DND-41 (cell line): Measurements from ENCODE around the gene CD37.

ENCODE experiments used
- ATAC-seq: fragments of 200-7000 bp; cut with Tn5 transposase; 3 replicates; pipeline ENCODE4 v1.9.1; 2021; ENCODE audit warnings: low read depth; ENCODE audit not compliant: insufficient read depth
- DNase-seq: peaks from one replicate; pipeline ENCODE4 v3.0.0-alpha.2; 2020
- H2AFZ ChIP-seq: 2 replicates; pipeline ENCODE4 v1.6.0; 2012; ENCODE audit warnings: low read depth, low read length
- H3K27ac ChIP-seq: 2 replicates; pipeline ENCODE4 v1.5.1; 2012; ENCODE audit warnings: low read length, inconsistent platforms
- H3K27me3 ChIP-seq: fragments of 200-600 bp; sonication (generic); 2 replicates; pipeline ENCODE4 v1.6.0; 2012; ENCODE audit warnings: low read length, mild to moderate bottlenecking, inconsistent platforms; ENCODE audit not compliant: insufficient read depth, poor library complexity
- H3K36me3 ChIP-seq: 2 replicates; pipeline ENCODE4 v1.5.1; 2012; ENCODE audit warnings: low read length, inconsistent platforms; ENCODE audit not compliant: insufficient read depth
- H3K4me1 ChIP-seq: 2 replicates; pipeline ENCODE4 v1.5.1; 2012; ENCODE audit warnings: mild to moderate bottlenecking, low read length; ENCODE audit not compliant: insufficient read depth
- H3K4me2 ChIP-seq: 2 replicates; pipeline ENCODE4 v1.6.0; 2012; ENCODE audit warnings: mild to moderate bottlenecking, moderate library complexity, low read length, inconsistent platforms; ENCODE audit not compliant: insufficient read depth
- H3K4me3 ChIP-seq, 2 experiments: fragments of 200-600 bp in 1 of 2; shearing (Covaris generic) in 1 of 2; 2 replicates each; pipeline ENCODE4 v1.5.1; 2012 to 2016; ENCODE audit warnings: inconsistent platforms in 2 of 2, low read length in 2 of 2, mild to moderate bottlenecking in 2 of 2, low read depth in 1 of 2, moderate library complexity in 1 of 2
- H3K79me2 ChIP-seq: 2 replicates; pipeline ENCODE4 v1.6.0; 2012; ENCODE audit warnings: low read length, inconsistent platforms; ENCODE audit not compliant: insufficient read depth
- H3K9ac ChIP-seq: 2 replicates; pipeline ENCODE4 v1.6.0; 2012; ENCODE audit warnings: low read depth, mild to moderate bottlenecking, inconsistent platforms, low read length, moderate library complexity
- H3K9me3 ChIP-seq: 2 replicates; pipeline ENCODE4 v1.5.1; 2012; ENCODE audit warnings: low read length, moderate library complexity, mild to moderate bottlenecking, inconsistent platforms; ENCODE audit not compliant: insufficient read depth, severe bottlenecking
- H4K20me1 ChIP-seq: 2 replicates; pipeline ENCODE4 v1.6.0; 2012; ENCODE audit warnings: low read length; ENCODE audit not compliant: insufficient read depth
- CTCF ChIP-seq: IDR thresholded peaks from 2 replicates; pipeline ENCODE4 v1.5.1; 2012; ENCODE audit warnings: borderline replicate concordance, low read length, moderate library complexity, mild to moderate bottlenecking; ENCODE audit not compliant: poor library complexity, severe bottlenecking; ENCODE audit errors: extremely low read depth
- EZH2 ChIP-seq: IDR thresholded peaks from 3 replicates; pipeline ENCODE4 v1.6.1; 2012; ENCODE audit warnings: borderline replicate concordance, low read depth, mild to moderate bottlenecking, moderate library complexity, low read length, inconsistent platforms; ENCODE audit not compliant: severe bottlenecking

Gene CD37

GRCh38 chr19:49333418-49333805, 1.8 kb upstream of the CD37 start:
- no peak for TF ChIP-seq EZH2
- TF ChIP-seq CTCF: no peak
- Histone ChIP-seq H3K27ac (no peak overlapping the region), H3K4me1 (peaks cover 11% of the 10 kb centered on the region), H3K9ac (no peak overlapping the region), H3K4me2 (no peak overlapping the region), H4K20me1 (no peaks in the 10 kb centered on the region), H3K79me2 (no peaks in the 10 kb centered on the region), H3K36me3 (no peaks in the 10 kb centered on the region), H3K4me3 (no peak overlapping the region), H2AFZ (peak overlapping the region; percentile 12; the same call in 1 of the 2 replicates), H3K27me3 (no peaks in the 10 kb centered on the region), H3K9me3 (no peaks in the 10 kb centered on the region)
- DNase-seq: no peak
- ATAC-seq: peak; percentile 20; the same call in 2 of the 3 replicates

DNA sequence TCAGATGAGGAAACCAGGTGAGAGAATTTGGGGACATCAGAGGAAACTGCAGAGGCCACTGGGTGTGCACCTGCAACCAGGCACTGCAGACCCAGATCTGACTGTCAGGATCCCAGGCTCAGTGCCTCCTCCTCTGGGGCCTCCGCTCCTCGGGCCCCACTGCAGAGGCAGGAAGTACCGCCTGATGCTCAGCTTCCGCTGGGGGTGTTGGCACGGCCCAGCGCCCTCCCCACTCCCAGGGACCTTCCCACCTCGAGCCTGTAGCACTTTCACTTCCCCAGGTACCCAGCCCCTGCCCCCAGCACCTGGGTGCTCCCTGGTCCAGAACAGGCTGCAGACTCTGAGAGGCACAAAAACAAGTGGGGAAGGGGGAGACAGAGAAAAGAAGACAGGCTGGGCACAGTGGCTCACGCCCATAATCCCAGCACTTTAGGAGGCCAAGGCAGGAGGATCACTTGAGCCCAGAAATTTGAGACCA, 1.4 kb upstream of the CD37 start:
- H3K4me2 ChIP-seq: no peak overlapping the region
- H3K9ac ChIP-seq: no peak overlapping the region

DNA sequence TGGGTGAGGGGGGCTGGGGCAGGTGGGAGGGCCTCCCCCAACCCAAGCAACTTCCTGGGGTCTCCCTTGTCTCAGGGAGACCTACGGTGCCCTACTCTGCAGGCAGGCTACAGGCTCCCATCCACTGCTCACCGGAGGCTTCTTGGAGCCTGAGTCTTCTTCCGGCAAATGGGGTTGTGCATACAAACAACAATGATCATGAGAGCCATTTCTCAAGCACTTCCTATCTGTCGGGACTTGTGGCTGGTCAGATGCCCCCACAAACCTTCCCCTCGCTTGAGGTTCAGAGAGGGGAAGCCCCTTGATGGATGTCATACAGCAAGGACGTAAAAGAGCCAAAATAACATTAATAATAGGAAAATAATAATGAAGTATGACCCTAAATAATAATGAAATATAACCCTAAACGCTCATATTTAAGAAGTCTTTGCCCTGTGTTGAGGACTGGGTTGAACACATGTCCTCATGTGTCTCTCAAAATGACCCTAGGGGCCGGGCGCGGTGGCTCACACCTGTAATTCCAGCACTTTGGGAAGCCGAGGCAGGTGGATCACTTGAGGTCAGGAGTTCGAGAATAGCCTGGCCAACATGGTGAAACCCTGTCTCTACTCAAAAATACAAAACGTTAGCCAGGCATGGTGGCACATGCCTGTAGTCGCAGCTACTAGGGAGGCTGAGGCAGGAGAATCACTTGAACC, 727 bp downstream of the CD37 start:
- no peak overlapping the region for H3K4me3 ChIP-seq
- DNase-seq (no peak), ATAC-seq (no peak)
- 0 out of 2 replicates have a peak overlapping the region, but pooled peaks have one; percentile 27 for H3K4me2 ChIP-seq
- no peaks in the 10 kb centered on the region for H3K9me3 ChIP-seq
- H3K36me3 ChIP-seq: no peaks in the 10 kb centered on the region
- no peaks in the 10 kb centered on the region for H3K79me2 ChIP-seq
- no peak for TF ChIP-seq CTCF
- TF ChIP-seq EZH2: no peak
- no peak overlapping the region for H3K27ac ChIP-seq
- no peak overlapping the region for H3K9ac ChIP-seq
- H3K27me3 ChIP-seq: no peaks in the 10 kb centered on the region
- H4K20me1 ChIP-seq: no peaks in the 10 kb centered on the region
- H2AFZ ChIP-seq: no peak overlapping the region
- H3K4me1 ChIP-seq: peaks cover 11% of the 10 kb centered on the region

More for the DNA sequence above, 1.4 kb upstream of the CD37 start:
- 0 out of 2 replicates have a peak overlapping the region, but pooled peaks have one; percentile 12 for H2AFZ ChIP-seq
- H3K79me2 ChIP-seq: no peaks in the 10 kb centered on the region
- H3K36me3 ChIP-seq: no peaks in the 10 kb centered on the region
- H4K20me1 ChIP-seq: no peaks in the 10 kb centered on the region
- no peak overlapping the region for H3K4me3 ChIP-seq
- TF ChIP-seq CTCF: no peak
- no peak for TF ChIP-seq EZH2
- ATAC-seq (peak; percentile 81), DNase-seq (peak; percentile 62)
- no peaks in the 10 kb centered on the region for H3K27me3 ChIP-seq
- H3K27ac ChIP-seq: no peak overlapping the region
- no peaks in the 10 kb centered on the region for H3K9me3 ChIP-seq
- H3K4me1 ChIP-seq: peaks cover 11% of the 10 kb centered on the region
